DMS53 (cell line): ENCODE results near the gene ITCH.
"Not testable (repeated sequence)": the region's sequence is repeated elsewhere in the genome, so short reads cannot be mapped to it uniquely, and the experiment has no call there.

Source experiments
- DNase-seq: peaks from one replicate; lab custom pipeline; 2025; lab: John Stamatoyannopoulos, UW

The ITCH gene

GRCh38 chr20:34452281-34452982 is 89.4 kb downstream of the ITCH start:
- DNase-seq: no peak

- DNase-seq: no peak
Measured at GRCh38 chr20:34458631-34459030, 95.6 kb downstream of the ITCH start.

- no peak for DNase-seq
Measured at GRCh38 chr20:34459209-34459897, 96.3 kb downstream of the ITCH start.

- no peak for DNase-seq
Measured at GRCh38 chr20:34461779-34462087, 98.7 kb downstream of the ITCH start.

GRCh38 chr20:34468951-34469350 is 105.9 kb downstream of the ITCH start:
- no peak for DNase-seq

- DNase-seq: peak; percentile 7
Measured at GRCh38 chr20:34472246-34472925, 109.3 kb downstream of the ITCH start.

GRCh38 chr20:34473262-34473883 is 110.3 kb downstream of the ITCH start:
- DNase-seq: peak; percentile 64

DNA sequence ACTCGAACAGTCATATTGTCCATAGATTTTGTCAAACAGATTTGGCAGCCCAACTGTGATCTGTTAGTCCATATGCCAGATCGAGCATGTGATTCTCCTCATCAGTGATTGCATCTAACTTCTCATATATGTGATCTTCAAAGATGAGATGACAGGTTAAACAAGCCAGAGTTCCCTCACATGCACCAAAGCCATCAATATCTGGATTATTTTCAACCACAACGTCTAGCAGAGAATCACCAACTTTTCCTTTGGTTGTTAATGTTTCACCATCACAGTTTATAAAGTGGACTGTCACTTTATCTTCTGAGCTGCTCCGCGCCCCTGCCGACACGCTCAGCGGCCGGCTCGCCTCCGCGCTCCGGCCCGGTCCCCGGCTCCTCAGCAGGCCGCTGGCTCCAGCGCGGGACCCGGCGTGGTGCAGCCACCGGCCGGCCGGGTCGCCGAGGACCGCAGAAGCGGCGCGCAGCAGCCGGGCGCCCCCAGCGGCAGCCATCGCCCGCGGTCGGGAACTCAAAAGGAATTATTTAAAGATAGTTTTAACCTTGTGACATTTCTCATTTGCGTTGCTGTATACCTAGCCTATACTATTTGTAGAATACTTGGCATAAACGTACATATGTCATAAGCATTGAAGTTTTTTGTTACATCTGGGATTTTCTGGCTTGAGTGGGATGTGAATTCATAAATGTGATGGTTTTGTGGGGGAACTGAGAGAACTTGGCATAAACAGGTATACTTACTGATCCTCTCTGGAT is 113.1 kb downstream of the ITCH start:
- no peak for DNase-seq

DNA sequence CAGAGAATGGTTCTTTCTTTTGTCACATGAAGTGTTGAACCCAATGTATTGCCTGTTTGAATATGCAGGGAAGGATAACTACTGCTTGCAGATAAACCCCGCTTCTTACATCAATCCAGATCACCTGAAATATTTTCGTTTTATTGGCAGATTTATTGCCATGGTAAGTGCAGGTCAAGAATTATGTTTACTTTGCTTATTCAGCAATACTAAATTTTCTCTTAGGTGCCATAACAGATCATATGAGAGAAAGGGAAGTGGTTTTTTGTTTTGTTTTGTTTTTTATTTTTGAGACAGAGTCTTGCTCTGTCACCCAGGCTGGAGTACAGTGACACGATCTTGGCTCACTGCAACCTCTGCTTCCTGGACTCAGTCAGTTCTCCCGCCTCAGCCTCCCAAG is 116.6 kb downstream of the ITCH start:
- no peak for DNase-seq

DNA sequence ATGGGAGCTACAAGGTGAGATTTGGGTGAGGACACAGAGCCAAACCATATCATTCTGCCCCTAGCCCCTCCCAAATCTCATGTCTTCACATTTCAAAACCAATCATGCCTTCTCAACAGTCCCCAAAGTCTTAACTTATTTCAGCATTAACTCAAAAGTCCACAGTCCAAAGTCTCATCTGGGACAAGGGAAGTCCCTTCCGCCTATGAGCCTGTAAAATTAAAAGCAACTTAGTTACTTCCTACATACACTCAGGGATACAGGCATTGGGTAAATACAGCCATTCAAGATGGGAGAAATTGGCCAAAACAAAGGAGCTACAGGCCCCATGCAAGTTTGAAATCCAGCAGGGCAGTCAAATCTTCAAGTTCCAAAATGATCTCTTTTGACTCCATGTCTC is 119.1 kb downstream of the ITCH start:
- DNase-seq: not testable (repeated sequence)

DNA sequence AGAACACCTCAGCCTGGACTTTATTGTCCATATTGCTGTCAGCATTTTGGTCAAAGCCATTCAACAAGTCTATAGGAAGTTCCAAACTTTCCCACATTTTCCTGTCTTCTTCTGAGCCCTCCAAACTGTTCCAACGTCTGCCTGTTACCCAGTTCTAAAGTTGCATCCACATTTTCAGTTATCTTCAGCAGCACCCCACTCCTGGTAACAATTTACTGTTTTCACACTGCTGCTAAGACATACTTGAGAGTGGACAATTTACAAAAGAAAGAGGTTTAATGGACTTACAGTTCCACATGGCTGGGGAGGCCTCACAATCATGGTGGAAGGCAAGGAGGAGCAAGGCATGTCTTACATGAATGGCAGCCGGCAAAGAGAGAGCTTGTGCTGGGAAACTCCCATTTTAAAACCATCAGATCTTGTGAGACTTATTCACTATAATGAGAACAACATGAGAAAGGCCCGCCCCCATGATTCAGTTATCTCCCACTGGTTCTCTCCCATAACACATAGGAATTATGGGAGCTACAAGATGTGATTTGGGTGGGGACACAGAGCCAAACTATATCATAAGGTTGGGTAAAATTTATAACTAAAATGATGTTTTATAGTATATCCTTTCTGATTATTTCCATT is 120.6 kb downstream of the ITCH start:
- DNase-seq: not testable (repeated sequence)

- DNase-seq: no peak
Measured at GRCh38 chr20:34485068-34485634, 122.1 kb downstream of the ITCH start.

DNA sequence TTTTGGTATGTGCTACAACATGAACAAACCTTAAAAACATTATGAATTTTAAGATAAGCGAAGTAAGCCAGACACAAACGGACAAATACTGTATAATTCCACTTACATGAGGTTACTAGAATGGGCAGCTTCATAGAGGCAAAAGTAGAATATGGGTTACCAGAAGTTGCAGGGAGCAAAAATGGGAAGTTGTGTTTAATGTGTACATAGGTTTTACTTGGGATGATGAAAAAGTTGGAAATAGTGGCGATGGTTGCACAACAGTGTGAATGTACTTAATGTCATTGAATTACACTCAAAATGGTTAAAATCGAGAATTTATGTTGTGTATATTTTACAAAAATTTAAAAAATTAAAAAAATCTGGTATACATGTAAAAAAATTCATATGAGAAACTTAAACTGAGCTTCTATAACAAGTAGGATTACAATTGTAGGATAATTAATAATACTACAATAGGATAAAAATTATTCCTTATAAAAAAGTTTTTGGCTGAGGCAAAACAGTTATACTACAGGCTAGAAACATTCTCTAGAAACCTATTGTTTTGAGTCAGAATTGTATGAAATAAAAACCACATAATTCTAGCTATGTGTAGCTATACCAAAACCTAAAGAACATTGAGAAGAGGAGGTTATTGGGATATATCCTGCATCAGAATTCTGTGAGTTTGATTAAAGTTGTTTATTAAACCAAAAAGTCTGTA is 128.3 kb downstream of the ITCH start:
- DNase-seq: no peak

GRCh38 chr20:34491932-34492509 is 128.9 kb downstream of the ITCH start:
- no peak for DNase-seq

DNA sequence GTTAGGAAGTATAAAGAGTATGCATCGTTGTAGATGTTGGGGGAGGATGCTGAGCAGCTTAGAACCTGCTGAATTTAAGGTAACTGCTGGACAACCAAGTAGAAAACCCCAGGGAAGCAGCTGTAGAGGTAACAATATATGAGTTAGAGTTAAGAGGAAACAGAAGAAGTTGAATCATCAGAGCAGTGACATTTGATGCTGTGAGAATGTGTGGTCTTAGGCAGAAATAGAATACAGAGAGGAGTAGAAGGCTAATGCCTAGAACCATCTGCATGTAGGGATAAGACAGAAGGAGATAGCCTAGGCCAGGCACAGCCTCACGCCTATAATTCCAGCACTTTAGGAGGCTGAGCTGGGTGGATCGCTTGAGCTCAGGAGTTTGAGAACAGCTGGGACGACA is 130.6 kb downstream of the ITCH start:
- DNase-seq: no peak

DNA sequence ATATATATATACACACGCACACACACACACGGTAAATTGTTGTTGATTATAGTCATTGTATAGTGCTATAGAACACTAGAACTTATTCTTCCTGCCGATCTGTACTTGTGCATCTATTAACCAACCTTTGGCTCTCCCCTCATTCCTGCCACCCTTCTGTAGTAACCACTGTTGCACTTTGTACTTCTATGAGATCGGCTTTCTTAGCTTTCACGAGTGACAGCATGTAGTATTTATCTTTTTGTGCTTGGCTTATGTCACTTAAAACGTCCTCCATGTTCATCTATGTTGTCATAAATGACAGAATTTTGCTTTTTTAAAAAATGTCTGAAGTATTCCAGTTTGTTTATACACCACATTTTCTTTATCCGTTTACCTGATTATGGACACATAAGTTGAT is 132.2 kb downstream of the ITCH start:
- DNase-seq: no peak

DNA sequence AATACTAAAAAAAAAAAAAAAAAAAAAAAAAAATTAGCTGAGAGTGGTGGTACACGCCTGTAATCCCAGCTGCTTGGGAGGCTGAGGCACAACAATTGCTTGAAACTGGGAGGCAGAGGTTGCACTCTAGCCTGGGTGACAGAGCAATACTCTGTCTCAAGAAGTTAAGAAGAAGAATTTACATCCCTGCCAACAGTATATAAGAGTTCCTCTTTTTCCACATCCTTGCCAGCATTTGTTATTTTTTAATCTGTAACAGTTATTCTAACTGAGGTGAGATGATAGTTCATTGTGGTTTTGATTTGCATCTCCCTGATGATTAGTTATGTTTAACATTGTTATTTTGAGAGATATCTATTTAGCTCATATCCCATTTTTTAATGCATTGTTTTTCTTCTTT is 132.8 kb downstream of the ITCH start:
- no peak for DNase-seq

DNA sequence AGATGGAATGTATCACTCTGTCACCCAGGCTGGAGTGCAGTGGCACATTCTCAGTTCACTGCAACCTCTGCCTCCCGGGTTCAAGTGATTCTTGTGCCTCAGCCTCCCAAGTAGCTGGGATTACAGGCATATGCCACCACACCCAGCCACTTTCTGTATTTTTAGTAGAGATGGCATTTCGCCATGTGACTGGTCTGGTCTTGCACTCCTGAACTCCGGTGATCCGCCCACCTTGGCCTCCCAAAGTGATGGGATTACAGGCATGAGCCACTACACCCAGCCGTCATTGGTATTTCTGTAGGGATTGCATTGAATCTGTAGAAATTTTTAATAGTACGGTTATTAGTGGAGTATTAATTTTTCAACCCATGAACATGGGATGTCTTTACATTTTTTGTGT is 134.5 kb downstream of the ITCH start:
- DNase-seq: not testable (repeated sequence)

DNA sequence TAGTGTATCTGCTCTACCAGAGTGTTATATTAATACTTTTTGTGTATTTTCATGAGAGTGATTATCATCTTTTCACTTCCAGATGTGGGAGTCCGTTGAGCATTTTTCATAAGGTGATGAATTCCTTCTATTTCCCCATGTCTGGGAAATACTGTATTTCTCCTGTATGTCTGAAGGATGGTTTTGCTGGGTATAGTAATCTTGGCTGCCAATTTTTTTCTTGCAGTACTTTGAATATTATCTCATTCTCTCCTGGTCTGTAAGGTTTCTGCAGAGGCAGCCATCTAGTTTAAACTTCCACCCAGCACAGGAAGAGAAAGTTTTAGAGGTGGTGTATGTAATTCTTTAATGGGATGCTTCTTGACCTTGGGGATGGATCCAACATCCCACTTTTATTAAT is 137.8 kb downstream of the ITCH start:
- no peak for DNase-seq

- DNase-seq: no peak
Measured at GRCh38 chr20:34506480-34506879, 143.4 kb downstream of the ITCH start.
